SK-N-SH (cell line): Measurements from ENCODE around the gene GTF2F2. TPM values are rescaled to one million over a fixed set of nuclear protein-coding genes. Genes with fewer than 3 reads are reported as not detected.

Experiments
- CTCF ChIA-PET: fragments of 300-600, 350-600 bp; formaldehyde crosslinking; extraction: SDS; loops from one replicate; lab custom pipeline; 2021; lab: Yijun Ruan, JAX
- POLR2A ChIA-PET: fragments of 350-600 bp; sonication (Branson Sonifier 250); formaldehyde crosslinking; extraction: SDS; loops from one replicate; lab custom pipeline; 2020; ENCODE audit warnings: antibody characterized with exemption, inconsistent platforms; lab: Yijun Ruan, JAX
- DNase-seq: peaks from one replicate; pipeline ENCODE4 v3.0.0; 2012
- H2AFZ ChIP-seq: fragments of 200-600 bp; sonication (generic); 2 replicates; pipeline ENCODE4 v1.8.1; 2016; ENCODE audit warnings: antibody characterized with exemption, mild to moderate bottlenecking, low read depth
- H3F3A ChIP-seq: fragments of 200-600 bp; sonication (generic); replicated peaks from 2 replicates; pipeline ENCODE3; 2016; ENCODE audit warnings: antibody characterized with exemption, mild to moderate bottlenecking; ENCODE audit not compliant: insufficient read depth
- H3K27ac ChIP-seq, 2 experiments: fragments of 200-500 bp in 1 of 2; fragments of 200-600 bp in 1 of 2; sonication (Bioruptor generic) in 1 of 2; sonication (generic), shearing (Covaris generic) in 1 of 2; 2 replicates each; pipeline versions ENCODE4 v1.5.1 to v1.6.1; 2014 to 2016; ENCODE audit warnings: low read depth in 2 of 2, inconsistent platforms in 1 of 2, low read length in 1 of 2, mild to moderate bottlenecking in 1 of 2, mixed read lengths in 1 of 2
- H3K27me3 ChIP-seq: fragments of 200-600 bp; sonication (generic), shearing (Covaris generic); 2 replicates; pipeline ENCODE4 v1.6.1; 2016; ENCODE audit warnings: mixed run types; ENCODE audit not compliant: insufficient read depth
- H3K36me3 ChIP-seq, 2 experiments: fragments of 200-500 bp in 1 of 2; fragments of 200-600 bp in 1 of 2; sonication (Bioruptor generic) in 1 of 2; sonication (generic) in 1 of 2; replicated peaks in 1 of 2; 2 replicates each; pipeline versions ENCODE3 to v1.5.1; 2014 to 2016; ENCODE audit warnings: low read length in 1 of 2, mild to moderate bottlenecking in 1 of 2; ENCODE audit not compliant: insufficient read depth in 2 of 2, control insufficient read depth in 1 of 2
- H3K4me1 ChIP-seq, 2 experiments: fragments of 200-500 bp in 1 of 2; fragments of 200-600 bp in 1 of 2; sonication (Bioruptor generic) in 1 of 2; sonication (generic), shearing (Covaris generic) in 1 of 2; 2 replicates each; pipeline versions ENCODE4 v1.5.1 to v1.6.1; 2014 to 2016; ENCODE audit warnings: low read depth in 1 of 2, low read length in 1 of 2, mixed run types in 1 of 2; ENCODE audit not compliant: insufficient read depth in 2 of 2, control insufficient read depth in 1 of 2
- H3K4me2 ChIP-seq: fragments of 200-600 bp; sonication (generic), shearing (Covaris generic); 2 replicates; pipeline ENCODE4 v1.6.1; 2017; ENCODE audit warnings: mixed run types
- H3K4me3 ChIP-seq, 2 experiments: fragments of 200-500 bp in 1 of 2; fragments of 200-600 bp in 1 of 2; sonication (Bioruptor generic) in 1 of 2; sonication (generic), shearing (Covaris generic) in 1 of 2; 2 replicates each; pipeline versions ENCODE4 v1.5.1 to v1.8.1; 2014 to 2016; ENCODE audit warnings: low read depth in 2 of 2, inconsistent platforms in 1 of 2, low read length in 1 of 2, mild to moderate bottlenecking in 1 of 2, mixed read lengths in 1 of 2, moderate library complexity in 1 of 2
- H3K79me2 ChIP-seq: fragments of 200-600 bp; sonication (generic); 2 replicates; pipeline ENCODE4 v1.8.1; 2017; ENCODE audit warnings: mild to moderate bottlenecking; ENCODE audit not compliant: insufficient read depth
- H3K9ac ChIP-seq: fragments of 200-600 bp; sonication (generic); 2 replicates; pipeline ENCODE4 v1.6.1; 2017; ENCODE audit warnings: mixed run types
- H3K9me2 ChIP-seq: fragments of 200-600 bp; sonication (generic); 2 replicates; pipeline ENCODE4 v1.6.1; 2017; ENCODE audit warnings: mixed run types
- H3K9me3 ChIP-seq: fragments of 200-600 bp; sonication (generic); 2 replicates; pipeline ENCODE4 v1.6.1; 2017; ENCODE audit warnings: mixed run types, mild to moderate bottlenecking, moderate library complexity
- H4K20me1 ChIP-seq: fragments of 200-600 bp; sonication (generic); 2 replicates; pipeline ENCODE4 v1.6.1; 2017; ENCODE audit warnings: mild to moderate bottlenecking, mixed run types; ENCODE audit not compliant: insufficient read depth
- ELF1 ChIP-seq: IDR thresholded peaks from 2 replicates; pipeline ENCODE4 v1.4.0; 2012
- EP300 ChIP-seq, 2 experiments: IDR thresholded peaks; 2 replicates each; pipeline versions ENCODE4 v1.4.0 to v1.6.1; 2012; ENCODE audit warnings: borderline replicate concordance in 1 of 2, low read depth in 1 of 2, low read length in 1 of 2
- EZH2phosphoT487 ChIP-seq: fragments of 200-600 bp; sonication (generic); IDR thresholded peaks from 2 replicates; pipeline ENCODE4 v1.6.1; 2017; ENCODE audit warnings: low read depth, mixed run types, mild to moderate bottlenecking, antibody characterized with exemption, moderate library complexity, borderline replicate concordance
- FOSL2 ChIP-seq: IDR thresholded peaks from 2 replicates; pipeline ENCODE4 v1.4.0; 2012; ENCODE audit warnings: low read depth, mild to moderate bottlenecking, moderate library complexity, borderline replicate concordance
- FOXJ3 ChIP-seq: sonication (generic); formaldehyde crosslinking; IDR thresholded peaks from 2 replicates; pipeline ENCODE4 v1.5.1; 2020; ENCODE audit warnings: mild to moderate bottlenecking, missing genetic modification reagents
- FOXM1 ChIP-seq: IDR thresholded peaks from 2 replicates; pipeline ENCODE4 v1.4.0; 2012; ENCODE audit warnings: low read depth, mild to moderate bottlenecking
- JUND ChIP-seq: IDR thresholded peaks from 2 replicates; pipeline ENCODE4 v1.4.0; 2012
- MXI1 ChIP-seq: IDR thresholded peaks from 2 replicates; pipeline ENCODE4 v1.6.1; 2012; ENCODE audit warnings: mild to moderate bottlenecking, low read depth, low read length, improper control_type of control experiment
- NRF1 ChIP-seq: IDR thresholded peaks from 2 replicates; pipeline ENCODE4 v1.6.1; 2012; ENCODE audit warnings: low read depth, mild to moderate bottlenecking, low read length
- RAD21 ChIP-seq: IDR thresholded peaks from 2 replicates; pipeline ENCODE4 v1.6.1; 2012; ENCODE audit warnings: mild to moderate bottlenecking, low read length
- SIN3A ChIP-seq: IDR thresholded peaks from 2 replicates; pipeline ENCODE4 v1.6.1; 2012; ENCODE audit warnings: low read depth, mild to moderate bottlenecking, low read length, moderate library complexity, borderline replicate concordance
- TAF1 ChIP-seq: IDR thresholded peaks from 2 replicates; pipeline ENCODE4 v1.6.1; 2012; ENCODE audit warnings: low read depth, mild to moderate bottlenecking, low read length, moderate library complexity, borderline replicate concordance
- WGBS: methylation state at CpG from one replicate; pipeline ENCODE4 v1.1.6; 2017; ENCODE audit warnings: low lambda C conversion rate; 5-methylcytosine and 5-hydroxymethylcytosine counted together
- polyA plus RNA-seq, 3 experiments: library from polyadenylated mRNA; depleted of rRNA; stranded (reverse); fragments of >200 nt; gene quantifications; 2 replicates each; pipeline ENCODE4 v1.2.3, GENCODE V29; 2012
- TF ChIP-seq, protein P1 (sequence below): IDR thresholded peaks from 2 replicates; pipeline ENCODE4 v1.6.1; 2012; ENCODE audit warnings: mild to moderate bottlenecking, low read depth, low read length, moderate library complexity
- TF ChIP-seq, protein P2 (sequence below): IDR thresholded peaks from 2 replicates; pipeline ENCODE4; 2012
- TF ChIP-seq, protein P3 (sequence below): fragments of 200-600 bp; sonication (generic); IDR thresholded peaks from 2 replicates; pipeline ENCODE4 v1.6.1; 2017; ENCODE audit warnings: antibody characterized with exemption, mild to moderate bottlenecking, moderate library complexity
- TF ChIP-seq, protein P4 (sequence below): IDR thresholded peaks from 2 replicates; pipeline ENCODE4 v1.4.0; 2012; ENCODE audit warnings: low read depth, borderline replicate concordance

Gene GTF2F2
- polyA plus RNA-seq, 1 of the 3 experiments (the other 2 are of a cell fraction) = 24.2 TPM

DNA sequence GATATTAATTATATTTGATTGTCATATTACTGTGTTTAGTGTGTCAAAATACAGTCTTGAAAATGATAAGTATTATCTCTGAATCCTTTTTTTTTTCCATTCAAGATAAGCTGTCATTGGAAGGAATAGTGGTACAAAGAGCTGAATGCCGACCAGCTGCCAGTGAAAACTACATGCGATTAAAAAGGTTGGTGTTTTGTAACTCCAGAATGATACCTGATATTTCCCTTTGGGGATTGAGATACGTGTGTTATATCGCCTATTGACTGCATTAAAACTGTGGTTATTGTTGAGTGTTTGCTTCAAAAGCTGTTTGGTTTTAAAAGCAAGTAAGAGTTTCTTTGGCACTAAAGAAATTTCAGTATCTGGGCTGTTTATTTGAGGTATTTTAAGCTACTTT, 87.0 kb downstream of the GTF2F2 start:
- Histone ChIP-seq H3F3A (peaks cover 41% of the 10 kb centered on the region), H3K9ac (peak overlapping the region; percentile 60), H3K4me3 (peak overlapping the region in 1 of 2 experiments; percentile 35; a peak in 1 of 4 replicates), H3K9me3 (no peaks in the 10 kb centered on the region), H4K20me1 (no peaks in the 10 kb centered on the region), H3K27me3 (no peaks in the 10 kb centered on the region), H3K4me2 (peak overlapping the region; percentile 59), H3K36me3 (peaks cover 6 to 10% of the 10 kb centered on the region in 2 experiments), H3K9me2 (no peaks in the 10 kb centered on the region), H3K4me1 (peaks cover 2 to 24% of the 10 kb centered on the region in 2 experiments), H3K79me2 (peaks cover 22% of the 10 kb centered on the region), H2AFZ (no peak overlapping the region), H3K27ac (peak overlapping the region; percentile 81 to 94)
- DNase-seq = no peak
- POLR2A ChIA-PET = no interaction called here
- 72% methylated on average over 4 of the region's 4 CpGs for WGBS
- TF ChIP-seq ELF1 (no peak), SIN3A (no peak), RAD21 (no peak), FOXM1 (no peak), EZH2phosphoT487 (no peak), FOSL2 (no peak), JUND (no peak), FOXJ3 (CRISPR knock-in tag) (no peak)
- TF ChIP-seq, protein P1, sequence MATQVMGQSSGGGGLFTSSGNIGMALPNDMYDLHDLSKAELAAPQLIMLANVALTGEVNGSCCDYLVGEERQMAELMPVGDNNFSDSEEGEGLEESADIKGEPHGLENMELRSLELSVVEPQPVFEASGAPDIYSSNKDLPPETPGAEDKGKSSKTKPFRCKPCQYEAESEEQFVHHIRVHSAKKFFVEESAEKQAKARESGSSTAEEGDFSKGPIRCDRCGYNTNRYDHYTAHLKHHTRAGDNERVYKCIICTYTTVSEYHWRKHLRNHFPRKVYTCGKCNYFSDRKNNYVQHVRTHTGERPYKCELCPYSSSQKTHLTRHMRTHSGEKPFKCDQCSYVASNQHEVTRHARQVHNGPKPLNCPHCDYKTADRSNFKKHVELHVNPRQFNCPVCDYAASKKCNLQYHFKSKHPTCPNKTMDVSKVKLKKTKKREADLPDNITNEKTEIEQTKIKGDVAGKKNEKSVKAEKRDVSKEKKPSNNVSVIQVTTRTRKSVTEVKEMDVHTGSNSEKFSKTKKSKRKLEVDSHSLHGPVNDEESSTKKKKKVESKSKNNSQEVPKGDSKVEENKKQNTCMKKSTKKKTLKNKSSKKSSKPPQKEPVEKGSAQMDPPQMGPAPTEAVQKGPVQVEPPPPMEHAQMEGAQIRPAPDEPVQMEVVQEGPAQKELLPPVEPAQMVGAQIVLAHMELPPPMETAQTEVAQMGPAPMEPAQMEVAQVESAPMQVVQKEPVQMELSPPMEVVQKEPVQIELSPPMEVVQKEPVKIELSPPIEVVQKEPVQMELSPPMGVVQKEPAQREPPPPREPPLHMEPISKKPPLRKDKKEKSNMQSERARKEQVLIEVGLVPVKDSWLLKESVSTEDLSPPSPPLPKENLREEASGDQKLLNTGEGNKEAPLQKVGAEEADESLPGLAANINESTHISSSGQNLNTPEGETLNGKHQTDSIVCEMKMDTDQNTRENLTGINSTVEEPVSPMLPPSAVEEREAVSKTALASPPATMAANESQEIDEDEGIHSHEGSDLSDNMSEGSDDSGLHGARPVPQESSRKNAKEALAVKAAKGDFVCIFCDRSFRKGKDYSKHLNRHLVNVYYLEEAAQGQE = no peak
- TF ChIP-seq, protein P2, sequence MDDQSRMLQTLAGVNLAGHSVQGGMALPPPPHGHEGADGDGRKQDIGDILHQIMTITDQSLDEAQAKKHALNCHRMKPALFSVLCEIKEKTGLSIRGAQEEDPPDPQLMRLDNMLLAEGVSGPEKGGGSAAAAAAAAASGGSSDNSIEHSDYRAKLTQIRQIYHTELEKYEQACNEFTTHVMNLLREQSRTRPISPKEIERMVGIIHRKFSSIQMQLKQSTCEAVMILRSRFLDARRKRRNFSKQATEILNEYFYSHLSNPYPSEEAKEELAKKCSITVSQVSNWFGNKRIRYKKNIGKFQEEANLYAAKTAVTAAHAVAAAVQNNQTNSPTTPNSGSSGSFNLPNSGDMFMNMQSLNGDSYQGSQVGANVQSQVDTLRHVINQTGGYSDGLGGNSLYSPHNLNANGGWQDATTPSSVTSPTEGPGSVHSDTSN = no peak
- CTCF ChIA-PET = interaction anchor here (1.2 to 1.4 kb wide), 4 partner anchors 14 to 160 kb away, joined by 3 to 4 read pairs (median 4); no protein-coding TSS in a partner anchor

- H4K20me1 ChIP-seq = no peaks in the 10 kb centered on the region
- no peaks in the 10 kb centered on the region for H3K9me3 ChIP-seq
- H3K36me3 ChIP-seq = peaks cover 6 to 10% of the 10 kb centered on the region in 2 experiments
- no peak overlapping the region; the same call in 1 of the 2 replicates for H3K9ac ChIP-seq
- CTCF ChIA-PET = interaction anchor here (1.4 kb wide), 1 partner anchor 161 kb away, joined by 4 read pairs; no protein-coding TSS in a partner anchor
- peak overlapping the region; percentile 59; the same call in 1 of the 2 replicates for H3K4me2 ChIP-seq
- no peak overlapping the region for H3K4me3 ChIP-seq
- no peak overlapping the region for H2AFZ ChIP-seq
- peak overlapping the region; percentile 41 to 94; a peak in 3 of 4 replicates for H3K27ac ChIP-seq
- H3K9me2 ChIP-seq = no peaks in the 10 kb centered on the region
- peaks cover 41% of the 10 kb centered on the region for H3F3A ChIP-seq
- H3K79me2 ChIP-seq = peaks cover 21% of the 10 kb centered on the region
- WGBS = 72% methylated on average over 2 of the region's 2 CpGs
- H3K27me3 ChIP-seq = no peaks in the 10 kb centered on the region
- H3K4me1 ChIP-seq = peaks cover 2 to 24% of the 10 kb centered on the region in 2 experiments
- no peak for DNase-seq
- POLR2A ChIA-PET = no interaction called here
- TF ChIP-seq NRF1 (no peak), FOSL2 (no peak), TAF1 (no peak), EZH2phosphoT487 (no peak), SIN3A (no peak), EP300 (IDR thresholded peaks at IDR 0.05; ENCODE audit: borderline replicate concordance in 1 of 2, low read depth in 1 of 2, low read length in 1 of 2) (no peak), MXI1 (no peak), JUND (no peak)
- TF ChIP-seq, protein P2 = no peak
- TF ChIP-seq, protein P3, sequence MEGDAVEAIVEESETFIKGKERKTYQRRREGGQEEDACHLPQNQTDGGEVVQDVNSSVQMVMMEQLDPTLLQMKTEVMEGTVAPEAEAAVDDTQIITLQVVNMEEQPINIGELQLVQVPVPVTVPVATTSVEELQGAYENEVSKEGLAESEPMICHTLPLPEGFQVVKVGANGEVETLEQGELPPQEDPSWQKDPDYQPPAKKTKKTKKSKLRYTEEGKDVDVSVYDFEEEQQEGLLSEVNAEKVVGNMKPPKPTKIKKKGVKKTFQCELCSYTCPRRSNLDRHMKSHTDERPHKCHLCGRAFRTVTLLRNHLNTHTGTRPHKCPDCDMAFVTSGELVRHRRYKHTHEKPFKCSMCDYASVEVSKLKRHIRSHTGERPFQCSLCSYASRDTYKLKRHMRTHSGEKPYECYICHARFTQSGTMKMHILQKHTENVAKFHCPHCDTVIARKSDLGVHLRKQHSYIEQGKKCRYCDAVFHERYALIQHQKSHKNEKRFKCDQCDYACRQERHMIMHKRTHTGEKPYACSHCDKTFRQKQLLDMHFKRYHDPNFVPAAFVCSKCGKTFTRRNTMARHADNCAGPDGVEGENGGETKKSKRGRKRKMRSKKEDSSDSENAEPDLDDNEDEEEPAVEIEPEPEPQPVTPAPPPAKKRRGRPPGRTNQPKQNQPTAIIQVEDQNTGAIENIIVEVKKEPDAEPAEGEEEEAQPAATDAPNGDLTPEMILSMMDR = no peak
- TF ChIP-seq, protein P4, sequence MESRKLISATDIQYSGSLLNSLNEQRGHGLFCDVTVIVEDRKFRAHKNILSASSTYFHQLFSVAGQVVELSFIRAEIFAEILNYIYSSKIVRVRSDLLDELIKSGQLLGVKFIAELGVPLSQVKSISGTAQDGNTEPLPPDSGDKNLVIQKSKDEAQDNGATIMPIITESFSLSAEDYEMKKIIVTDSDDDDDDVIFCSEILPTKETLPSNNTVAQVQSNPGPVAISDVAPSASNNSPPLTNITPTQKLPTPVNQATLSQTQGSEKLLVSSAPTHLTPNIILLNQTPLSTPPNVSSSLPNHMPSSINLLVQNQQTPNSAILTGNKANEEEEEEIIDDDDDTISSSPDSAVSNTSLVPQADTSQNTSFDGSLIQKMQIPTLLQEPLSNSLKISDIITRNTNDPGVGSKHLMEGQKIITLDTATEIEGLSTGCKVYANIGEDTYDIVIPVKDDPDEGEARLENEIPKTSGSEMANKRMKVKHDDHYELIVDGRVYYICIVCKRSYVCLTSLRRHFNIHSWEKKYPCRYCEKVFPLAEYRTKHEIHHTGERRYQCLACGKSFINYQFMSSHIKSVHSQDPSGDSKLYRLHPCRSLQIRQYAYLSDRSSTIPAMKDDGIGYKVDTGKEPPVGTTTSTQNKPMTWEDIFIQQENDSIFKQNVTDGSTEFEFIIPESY = no peak
These were observed 87.8 kb downstream of the GTF2F2 start for GRCh38 chr13:45208132-45208531.
